Body of pancreas (tissue), 4 donors: Measurements from ENCODE around the gene FPR2.

ENCODE experiments used
- POLR2A ChIP-seq, 3 donors: fragments of 450-650 bp; IDR thresholded peaks; one replicate each; pipeline ENCODE4 v1.6.1; 2016; ENCODE audit warnings: antibody characterized with exemption in 3 of 3, mild to moderate bottlenecking in 2 of 3
- TF ChIP-seq, protein P1 (sequence below), 7 experiments: fragments of 450-650 bp in 4 of 7; fragments of 200-600 bp in 3 of 7; sonication (generic) in 3 of 7; IDR thresholded peaks; one replicate each; pipeline ENCODE4 v1.5.1; 2016 to 2019; ENCODE audit warnings: antibody characterized with exemption in 7 of 7

GRCh38 chr19:51792932-51793331, 32.0 kb downstream of the FPR2 start:
- TF ChIP-seq, protein P1, sequence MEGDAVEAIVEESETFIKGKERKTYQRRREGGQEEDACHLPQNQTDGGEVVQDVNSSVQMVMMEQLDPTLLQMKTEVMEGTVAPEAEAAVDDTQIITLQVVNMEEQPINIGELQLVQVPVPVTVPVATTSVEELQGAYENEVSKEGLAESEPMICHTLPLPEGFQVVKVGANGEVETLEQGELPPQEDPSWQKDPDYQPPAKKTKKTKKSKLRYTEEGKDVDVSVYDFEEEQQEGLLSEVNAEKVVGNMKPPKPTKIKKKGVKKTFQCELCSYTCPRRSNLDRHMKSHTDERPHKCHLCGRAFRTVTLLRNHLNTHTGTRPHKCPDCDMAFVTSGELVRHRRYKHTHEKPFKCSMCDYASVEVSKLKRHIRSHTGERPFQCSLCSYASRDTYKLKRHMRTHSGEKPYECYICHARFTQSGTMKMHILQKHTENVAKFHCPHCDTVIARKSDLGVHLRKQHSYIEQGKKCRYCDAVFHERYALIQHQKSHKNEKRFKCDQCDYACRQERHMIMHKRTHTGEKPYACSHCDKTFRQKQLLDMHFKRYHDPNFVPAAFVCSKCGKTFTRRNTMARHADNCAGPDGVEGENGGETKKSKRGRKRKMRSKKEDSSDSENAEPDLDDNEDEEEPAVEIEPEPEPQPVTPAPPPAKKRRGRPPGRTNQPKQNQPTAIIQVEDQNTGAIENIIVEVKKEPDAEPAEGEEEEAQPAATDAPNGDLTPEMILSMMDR (IDR thresholded peaks at IDR 0.05): no peak
- TF ChIP-seq POLR2A (IDR thresholded peaks at IDR 0.05): no peak
